ENCODE measurements around the gene UBASH3B.
"Not testable (repeated sequence)": the region's sequence is repeated elsewhere in the genome, so short reads cannot be mapped to it uniquely, and the experiment has no call there.

The UBASH3B gene

DNA sequence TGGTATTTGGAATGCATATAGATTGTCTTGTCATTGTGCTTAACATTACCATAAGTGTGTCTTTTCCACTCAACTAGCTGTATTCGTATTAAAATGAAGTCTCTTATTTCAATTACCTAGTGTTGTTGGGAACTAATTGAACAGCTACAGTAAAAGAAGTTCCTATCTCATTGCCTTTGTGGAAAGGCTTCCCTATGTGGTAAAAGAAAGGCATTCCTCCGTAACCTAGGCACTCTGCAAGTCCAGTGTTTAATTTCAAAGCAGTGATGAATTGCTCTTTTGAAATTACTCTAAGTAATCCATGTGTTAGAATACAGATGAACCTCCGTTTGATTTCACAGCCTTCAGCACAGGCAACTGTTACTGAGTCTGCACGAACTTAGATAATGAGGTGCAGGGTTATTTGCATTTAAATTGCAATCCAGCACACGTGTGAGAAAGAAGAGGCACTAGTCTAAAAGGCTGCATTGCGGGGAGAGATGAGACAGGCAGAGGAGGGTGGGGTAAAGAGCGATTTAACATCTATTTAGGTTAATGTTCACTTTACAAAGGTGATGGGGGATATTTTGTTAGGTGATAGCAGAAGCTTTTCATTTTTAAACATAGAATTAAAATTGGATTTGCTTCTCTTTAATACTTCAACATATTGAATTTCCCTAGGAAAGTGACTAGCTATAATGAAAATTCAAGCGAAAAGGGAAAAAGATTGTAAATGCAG is 157.8 kb downstream of the UBASH3B start:
- H3K9me3 ChIP-seq (replicated peaks; ENCODE audit: low read length), result no peaks in the 10 kb centered on the region
- no peaks in the 10 kb centered on the region for H3K27me3 ChIP-seq (ENCODE audit: control insufficient read depth, insufficient read depth, low read length)
- no peak overlapping the region for H3K4me3 ChIP-seq (ENCODE audit: low read length)
- H3K9ac ChIP-seq (ENCODE audit: low read depth, low read length), result no peak overlapping the region
- H3K4me1 ChIP-seq (ENCODE audit: control insufficient read depth, insufficient read depth, low read length), result peaks cover 6% of the 10 kb centered on the region
- no peak overlapping the region for H3K4me2 ChIP-seq (ENCODE audit: low read length)
- H3K36me3 ChIP-seq (ENCODE audit: insufficient read depth, low read length), result peaks cover 42% of the 10 kb centered on the region

DNA sequence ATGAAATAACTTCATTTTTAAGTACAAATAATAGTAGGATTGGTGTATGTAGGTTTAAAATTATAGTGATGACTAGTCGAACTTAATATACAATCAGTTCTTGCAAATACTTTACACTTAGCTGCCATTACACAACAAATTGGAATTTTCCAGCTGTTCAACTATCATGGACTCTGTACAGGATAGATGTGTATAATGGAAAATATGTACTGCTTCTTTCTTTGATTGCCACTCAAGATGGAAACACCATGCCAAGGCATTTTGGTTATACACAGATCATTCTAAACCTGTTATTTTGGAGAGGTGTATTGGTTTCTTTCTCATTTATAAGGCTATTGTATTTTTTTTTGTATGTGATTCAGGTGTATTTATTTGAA is 158.4 kb downstream of the UBASH3B start:
- Histone ChIP-seq H3K9me3 (replicated peaks; ENCODE audit: low read length) (no peaks in the 10 kb centered on the region), H3K4me2 (ENCODE audit: low read length) (no peak overlapping the region), H3K27me3 (ENCODE audit: control insufficient read depth, insufficient read depth, low read length) (no peaks in the 10 kb centered on the region), H3K36me3 (ENCODE audit: insufficient read depth, low read length) (peaks cover 38% of the 10 kb centered on the region), H3K9ac (ENCODE audit: low read depth, low read length) (no peak overlapping the region), H3K4me3 (ENCODE audit: low read length) (no peak overlapping the region), H3K4me1 (ENCODE audit: control insufficient read depth, insufficient read depth, low read length) (peaks cover under 1% of the 10 kb centered on the region)

DNA sequence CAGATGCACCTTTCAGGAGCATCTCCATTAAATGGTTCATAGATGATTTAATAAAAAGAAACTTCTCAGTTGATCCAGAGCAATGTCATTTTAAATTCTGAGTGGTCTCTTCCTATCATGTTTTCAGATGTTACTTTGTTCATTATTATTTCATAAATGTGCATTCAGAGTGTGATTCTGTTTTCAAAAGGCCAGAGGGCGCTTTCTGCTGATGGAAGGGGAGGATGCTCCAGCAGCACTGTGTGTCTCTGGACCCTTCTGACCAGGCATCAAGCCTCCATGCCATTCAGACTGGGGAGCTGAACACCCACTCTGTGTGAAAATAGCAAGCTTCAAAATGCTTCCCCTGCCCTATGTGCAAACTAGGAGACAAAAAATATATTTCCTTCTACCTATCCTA is 158.9 kb downstream of the UBASH3B start:
- H3K4me3 ChIP-seq (ENCODE audit: low read length), result no peak overlapping the region
- no peaks in the 10 kb centered on the region for H3K4me1 ChIP-seq (ENCODE audit: control insufficient read depth, insufficient read depth, low read length)
- no peaks in the 10 kb centered on the region for H3K27me3 ChIP-seq (ENCODE audit: control insufficient read depth, insufficient read depth, low read length)
- H3K4me2 ChIP-seq (ENCODE audit: low read length), result no peak overlapping the region
- peaks cover 35% of the 10 kb centered on the region for H3K36me3 ChIP-seq (ENCODE audit: insufficient read depth, low read length)
- no peaks in the 10 kb centered on the region for H3K9me3 ChIP-seq (replicated peaks; ENCODE audit: low read length)
- H3K9ac ChIP-seq (ENCODE audit: low read depth, low read length), result no peak overlapping the region

DNA sequence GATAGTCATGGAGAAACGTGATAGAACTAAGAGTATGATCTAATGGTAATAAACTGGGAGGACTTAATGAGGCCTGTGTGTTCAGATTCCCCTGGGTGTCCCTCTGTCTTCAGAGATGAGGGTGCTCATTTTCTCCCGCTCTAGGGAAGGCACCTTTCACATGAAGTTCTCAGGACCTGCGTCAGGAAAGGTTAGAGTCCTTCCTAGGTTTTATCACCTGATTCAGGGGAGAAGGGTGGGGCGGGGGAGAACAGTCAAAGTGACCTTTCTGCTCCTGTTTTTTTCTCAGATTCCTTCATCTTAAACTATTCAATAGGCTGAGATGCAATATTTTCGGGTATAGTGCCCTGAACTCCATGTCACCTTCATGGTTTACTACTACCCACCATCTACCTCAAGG is 160.4 kb downstream of the UBASH3B start:
- H3K36me3 ChIP-seq (ENCODE audit: insufficient read depth, low read length), result peaks cover 20% of the 10 kb centered on the region
- H3K9ac ChIP-seq (ENCODE audit: low read depth, low read length), result no peak overlapping the region
- no peaks in the 10 kb centered on the region for H3K27me3 ChIP-seq (ENCODE audit: control insufficient read depth, insufficient read depth, low read length)
- H3K4me2 ChIP-seq (ENCODE audit: low read length), result no peak overlapping the region
- H3K4me3 ChIP-seq (ENCODE audit: low read length), result no peak overlapping the region
- H3K9me3 ChIP-seq (replicated peaks; ENCODE audit: low read length), result no peaks in the 10 kb centered on the region
- no peaks in the 10 kb centered on the region for H3K4me1 ChIP-seq (ENCODE audit: control insufficient read depth, insufficient read depth, low read length)

DNA sequence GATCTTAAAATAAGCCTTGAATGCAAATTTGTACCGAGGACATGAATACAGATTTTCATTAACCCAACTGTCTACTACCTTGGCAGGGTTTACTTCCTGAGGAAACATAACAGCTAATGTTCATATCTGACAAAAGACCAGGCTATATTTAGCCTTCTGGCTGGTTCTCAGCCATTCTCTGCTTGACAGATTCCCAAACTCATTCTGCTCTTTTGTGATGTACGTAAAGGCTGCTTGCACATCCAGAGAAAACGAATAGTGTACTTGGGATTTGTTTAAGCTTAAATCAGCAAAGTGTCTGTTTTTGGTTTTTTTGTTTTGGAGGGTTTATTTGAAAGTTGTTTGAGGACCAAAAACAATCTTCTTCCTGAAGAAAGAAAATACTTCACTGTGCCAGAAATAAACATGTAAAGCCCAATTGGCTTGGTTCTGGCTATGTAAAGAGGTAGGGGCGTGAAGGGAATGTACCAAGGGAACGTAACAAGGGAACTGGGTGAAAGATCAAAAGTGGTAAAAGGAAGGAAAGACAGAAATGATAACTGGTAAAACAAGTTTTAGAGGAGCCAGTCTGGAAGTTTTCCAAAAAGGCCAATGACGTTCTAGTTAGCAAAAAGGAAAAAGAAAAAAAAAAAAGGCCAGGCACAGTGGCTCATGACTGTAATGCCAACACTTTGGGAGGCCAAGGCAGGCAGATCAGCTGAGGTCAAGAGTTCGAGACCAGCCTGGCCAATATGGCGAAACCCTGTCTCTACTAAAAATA is 161.4 kb downstream of the UBASH3B start:
- Histone ChIP-seq H3K9me3 (replicated peaks; ENCODE audit: low read length) (no peaks in the 10 kb centered on the region), H3K27me3 (ENCODE audit: control insufficient read depth, insufficient read depth, low read length) (no peaks in the 10 kb centered on the region), H3K4me1 (ENCODE audit: control insufficient read depth, insufficient read depth, low read length) (no peaks in the 10 kb centered on the region), H3K4me3 (ENCODE audit: low read length) (no peak overlapping the region), H3K4me2 (ENCODE audit: low read length) (no peak overlapping the region), H3K36me3 (ENCODE audit: insufficient read depth, low read length) (peaks cover 10% of the 10 kb centered on the region), H3K9ac (ENCODE audit: low read depth, low read length) (no peak overlapping the region)

DNA sequence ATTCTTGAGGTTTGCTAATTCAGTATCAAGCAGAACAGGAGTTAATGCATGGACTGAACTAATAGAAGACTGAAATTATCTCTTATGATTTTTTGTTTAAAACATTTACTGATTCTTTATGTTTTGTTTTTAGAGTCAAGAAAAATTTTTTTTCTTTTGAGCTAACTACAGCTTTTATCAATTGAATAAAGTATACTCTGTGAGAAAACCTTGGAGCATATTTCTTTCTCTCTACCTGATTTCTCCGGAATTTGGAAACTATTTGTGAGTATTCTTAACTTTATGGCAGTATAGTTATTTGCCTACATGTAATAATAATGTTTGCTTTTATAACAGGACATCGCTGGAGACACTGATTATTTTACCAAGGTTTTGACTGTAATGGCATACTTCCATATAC is 164.6 kb downstream of the UBASH3B start:
- H3K4me3 ChIP-seq (ENCODE audit: low read length), result no peak overlapping the region
- H3K27me3 ChIP-seq (ENCODE audit: control insufficient read depth, insufficient read depth, low read length), result no peaks in the 10 kb centered on the region
- no peaks in the 10 kb centered on the region for H3K4me1 ChIP-seq (ENCODE audit: control insufficient read depth, insufficient read depth, low read length)
- no peaks in the 10 kb centered on the region for H3K9me3 ChIP-seq (replicated peaks; ENCODE audit: low read length)
- H3K4me2 ChIP-seq (ENCODE audit: low read length), result no peak overlapping the region
- H3K36me3 ChIP-seq (ENCODE audit: insufficient read depth, low read length), result no peaks in the 10 kb centered on the region
- no peak overlapping the region for H3K9ac ChIP-seq (ENCODE audit: low read depth, low read length)

DNA sequence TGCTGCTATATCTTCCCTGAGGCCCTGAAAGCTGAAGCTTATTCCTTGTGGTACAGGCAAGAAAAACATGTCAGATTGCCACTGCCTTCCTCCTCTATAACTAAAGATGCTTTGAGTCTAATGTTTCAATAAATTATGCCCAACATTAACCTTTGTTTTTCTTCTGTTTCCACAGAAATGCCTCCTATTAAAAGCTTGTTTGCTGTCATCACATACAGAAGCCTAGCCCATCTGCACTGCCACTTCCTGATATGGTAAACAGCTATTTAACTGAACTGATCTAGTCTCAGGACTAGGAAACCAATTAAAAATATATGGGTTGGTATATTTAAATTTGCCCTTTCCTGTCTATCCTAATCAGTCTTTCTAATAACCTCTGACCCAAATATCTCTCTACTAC is 165.6 kb downstream of the UBASH3B start:
- Histone ChIP-seq H3K4me1 (ENCODE audit: control insufficient read depth, insufficient read depth, low read length) (no peaks in the 10 kb centered on the region), H3K36me3 (ENCODE audit: insufficient read depth, low read length) (no peaks in the 10 kb centered on the region), H3K9ac (ENCODE audit: low read depth, low read length) (no peak overlapping the region), H3K9me3 (replicated peaks; ENCODE audit: low read length) (no peaks in the 10 kb centered on the region), H3K27me3 (ENCODE audit: control insufficient read depth, insufficient read depth, low read length) (no peaks in the 10 kb centered on the region), H3K4me3 (ENCODE audit: low read length) (no peak overlapping the region), H3K4me2 (ENCODE audit: low read length) (no peak overlapping the region)

DNA sequence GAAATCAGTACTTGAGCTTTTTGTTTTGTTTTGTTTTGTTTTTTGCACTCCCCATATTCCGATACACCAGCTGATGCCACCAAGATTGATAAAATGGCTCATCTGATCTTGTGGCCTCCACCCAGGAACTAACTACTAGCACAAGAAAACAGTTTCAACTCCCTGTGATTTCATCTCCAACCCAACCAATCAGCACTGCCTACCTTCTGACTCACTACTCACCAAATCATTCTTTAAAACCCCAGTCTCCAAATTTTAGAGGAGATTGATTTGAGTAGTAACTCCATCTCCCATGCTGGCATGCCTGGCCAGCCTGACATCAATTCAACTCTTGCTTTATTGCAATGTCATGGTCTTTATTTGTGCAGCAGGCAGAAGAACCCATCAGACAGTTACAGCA is 166.7 kb downstream of the UBASH3B start:
- no peak overlapping the region for H3K9ac ChIP-seq (ENCODE audit: low read depth, low read length)

DNA sequence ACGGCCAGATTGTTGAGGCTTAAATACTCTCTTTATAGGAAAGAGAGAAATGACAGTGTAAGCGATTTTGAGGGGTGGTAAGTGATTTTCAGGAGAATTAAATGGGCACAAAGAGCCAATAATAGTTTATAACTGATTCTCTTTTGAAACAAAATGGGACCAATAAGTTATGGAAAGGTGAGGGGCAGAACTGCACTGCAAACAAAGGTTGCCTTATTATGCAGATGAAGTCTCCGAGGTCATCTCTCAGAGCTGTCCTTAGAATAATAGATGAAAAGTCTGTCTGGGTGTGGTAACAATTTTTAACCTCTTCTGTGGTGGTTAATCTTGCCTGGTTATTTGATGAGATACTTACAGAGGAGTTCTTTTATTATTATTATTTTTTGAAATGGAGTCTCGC is 168.0 kb downstream of the UBASH3B start:
- no peaks in the 10 kb centered on the region for H3K36me3 ChIP-seq (ENCODE audit: insufficient read depth, low read length)
- H3K27me3 ChIP-seq (ENCODE audit: control insufficient read depth, insufficient read depth, low read length), result no peaks in the 10 kb centered on the region
- H3K4me3 ChIP-seq (ENCODE audit: low read length), result no peak overlapping the region
- H3K4me1 ChIP-seq (ENCODE audit: control insufficient read depth, insufficient read depth, low read length), result no peaks in the 10 kb centered on the region
- H3K9me3 ChIP-seq (replicated peaks; ENCODE audit: low read length), result no peaks in the 10 kb centered on the region
- no peak overlapping the region for H3K4me2 ChIP-seq (ENCODE audit: low read length)
- H3K9ac ChIP-seq (ENCODE audit: low read depth, low read length), result no peak overlapping the region

More for the DNA sequence above, 166.7 kb downstream of the UBASH3B start:
- Histone ChIP-seq H3K4me2 (ENCODE audit: low read length) (no peak overlapping the region), H3K4me1 (ENCODE audit: control insufficient read depth, insufficient read depth, low read length) (no peaks in the 10 kb centered on the region), H3K9me3 (replicated peaks; ENCODE audit: low read length) (no peaks in the 10 kb centered on the region), H3K36me3 (ENCODE audit: insufficient read depth, low read length) (no peaks in the 10 kb centered on the region), H3K4me3 (ENCODE audit: low read length) (no peak overlapping the region), H3K27me3 (ENCODE audit: control insufficient read depth, insufficient read depth, low read length) (no peaks in the 10 kb centered on the region)

DNA sequence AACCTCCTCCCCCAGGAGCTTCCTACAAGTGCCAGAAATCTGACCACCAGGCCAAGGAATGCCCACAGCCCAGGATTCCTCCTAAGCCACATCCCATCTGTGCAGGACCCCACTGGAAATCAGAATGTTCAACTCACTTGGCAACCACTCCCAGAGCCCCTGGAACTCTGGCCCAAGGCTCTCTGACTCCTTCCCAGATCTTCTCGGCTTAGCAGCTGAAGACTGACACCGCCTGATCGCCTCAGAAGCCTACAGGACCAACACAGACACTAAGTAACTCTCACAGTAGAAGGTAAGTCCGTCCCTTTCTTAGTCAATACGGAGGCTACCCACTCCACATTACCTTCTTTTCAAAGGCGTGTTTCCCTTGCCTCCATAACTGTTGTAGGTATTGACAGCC is 173.8 kb downstream of the UBASH3B start:
- H3K4me1 ChIP-seq (ENCODE audit: control insufficient read depth, insufficient read depth, low read length); H3K9me3 ChIP-seq (replicated peaks; ENCODE audit: low read length); H3K36me3 ChIP-seq (ENCODE audit: insufficient read depth, low read length): not testable (repeated sequence)

DNA sequence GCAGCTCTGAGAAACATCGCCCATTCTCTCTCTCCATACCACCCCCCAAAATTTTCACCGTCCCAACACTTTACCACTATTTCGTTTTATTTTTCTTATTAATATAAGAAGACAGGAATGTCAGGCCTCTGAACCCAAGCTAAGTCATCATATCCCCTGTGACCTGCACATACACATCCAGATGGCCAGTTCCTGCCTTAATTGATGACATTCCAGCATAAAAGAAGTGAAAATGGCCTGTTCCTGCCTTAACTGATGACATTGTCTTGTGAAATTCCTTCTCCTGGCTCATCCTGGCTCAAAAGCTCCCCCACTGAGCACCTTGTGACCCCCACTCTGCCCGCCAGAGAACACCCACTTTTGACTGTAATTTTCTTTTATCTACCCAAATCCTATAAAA is 176.8 kb downstream of the UBASH3B start:
- H3K4me3 ChIP-seq (ENCODE audit: low read length); H3K9ac ChIP-seq (ENCODE audit: low read depth, low read length); H3K4me2 ChIP-seq (ENCODE audit: low read length); H3K36me3 ChIP-seq (ENCODE audit: insufficient read depth, low read length); H3K27me3 ChIP-seq (ENCODE audit: control insufficient read depth, insufficient read depth, low read length); H3K9me3 ChIP-seq (replicated peaks; ENCODE audit: low read length); H3K4me1 ChIP-seq (ENCODE audit: control insufficient read depth, insufficient read depth, low read length): not testable (repeated sequence)

More for the DNA sequence above, 173.8 kb downstream of the UBASH3B start:
- H3K9ac ChIP-seq (ENCODE audit: low read depth, low read length); H3K4me3 ChIP-seq (ENCODE audit: low read length); H3K4me2 ChIP-seq (ENCODE audit: low read length); H3K27me3 ChIP-seq (ENCODE audit: control insufficient read depth, insufficient read depth, low read length): not testable (repeated sequence)

All from skeletal muscle satellite cell (primary cell).